ENCODE measurements around the gene PLPPR4. TPM values are rescaled to one million over a fixed set of nuclear protein-coding genes. Genes with fewer than 3 reads are reported as not detected.

Gene PLPPR4
- total RNA-seq, 1 experiment from 2014 or later, result not detected

- ChIA-PET POLR2A (ENCODE audit: low non-redundant PET) (no interaction called here), CTCF (no interaction called here)
- Histone ChIP-seq H3K9me3 (ENCODE audit: low read depth, low read length, poor library complexity, severe bottlenecking) (no peaks in the 10 kb centered on the region), H3K27ac (ENCODE audit: low read depth, low read length, poor library complexity, severe bottlenecking) (no peak overlapping the region), H3K36me3 (ENCODE audit: insufficient read depth, low read length, poor library complexity, severe bottlenecking) (no peaks in the 10 kb centered on the region), H3K4me3 (ENCODE audit: low read depth, low read length, poor library complexity, severe bottlenecking) (no peak overlapping the region), H3K27me3 (replicated peaks; ENCODE audit: insufficient read depth, low read depth, low read length, poor library complexity) (peaks cover 6% of the 10 kb centered on the region), H3K4me1 (ENCODE audit: insufficient read depth, low read length, poor library complexity, severe bottlenecking) (no peaks in the 10 kb centered on the region)
- intact Hi-C loops (cut with micrococcal nuclease; ENCODE audit: unreplicated experiment), result no loop called here
- TF ChIP-seq, protein P1, sequence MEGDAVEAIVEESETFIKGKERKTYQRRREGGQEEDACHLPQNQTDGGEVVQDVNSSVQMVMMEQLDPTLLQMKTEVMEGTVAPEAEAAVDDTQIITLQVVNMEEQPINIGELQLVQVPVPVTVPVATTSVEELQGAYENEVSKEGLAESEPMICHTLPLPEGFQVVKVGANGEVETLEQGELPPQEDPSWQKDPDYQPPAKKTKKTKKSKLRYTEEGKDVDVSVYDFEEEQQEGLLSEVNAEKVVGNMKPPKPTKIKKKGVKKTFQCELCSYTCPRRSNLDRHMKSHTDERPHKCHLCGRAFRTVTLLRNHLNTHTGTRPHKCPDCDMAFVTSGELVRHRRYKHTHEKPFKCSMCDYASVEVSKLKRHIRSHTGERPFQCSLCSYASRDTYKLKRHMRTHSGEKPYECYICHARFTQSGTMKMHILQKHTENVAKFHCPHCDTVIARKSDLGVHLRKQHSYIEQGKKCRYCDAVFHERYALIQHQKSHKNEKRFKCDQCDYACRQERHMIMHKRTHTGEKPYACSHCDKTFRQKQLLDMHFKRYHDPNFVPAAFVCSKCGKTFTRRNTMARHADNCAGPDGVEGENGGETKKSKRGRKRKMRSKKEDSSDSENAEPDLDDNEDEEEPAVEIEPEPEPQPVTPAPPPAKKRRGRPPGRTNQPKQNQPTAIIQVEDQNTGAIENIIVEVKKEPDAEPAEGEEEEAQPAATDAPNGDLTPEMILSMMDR (conservative IDR thresholded peaks at IDR 0.05; ENCODE audit: low read depth, low read length), result no peak
- no peak for TF ChIP-seq EZH2 (IDR thresholded peaks at IDR 0.05; ENCODE audit: borderline replicate concordance, low read depth, low read length, poor library complexity, severe bottlenecking)
- DNase-seq (ENCODE audit: low spot score), result no peak
- BruUV-seq (replicated peaks), result no TSS peak
These were observed 7.0 kb downstream of the PLPPR4 start for GRCh38 chr1:99271249-99271648.

GRCh38 chr1:99277066-99277465 is 12.8 kb downstream of the PLPPR4 start:
- BruUV-seq (replicated peaks), result no TSS peak
- ChIA-PET POLR2A (ENCODE audit: low non-redundant PET) (no interaction called here), CTCF (no interaction called here)
- H3K4me3 ChIP-seq (ENCODE audit: low read depth, low read length, poor library complexity, severe bottlenecking), result no peak overlapping the region
- no peak for DNase-seq (ENCODE audit: low spot score)
- no peaks in the 10 kb centered on the region for H3K36me3 ChIP-seq (ENCODE audit: insufficient read depth, low read length, poor library complexity, severe bottlenecking)
- H3K27ac ChIP-seq (ENCODE audit: low read depth, low read length, poor library complexity, severe bottlenecking), result no peak overlapping the region
- TF ChIP-seq, protein P1 (conservative IDR thresholded peaks at IDR 0.05; ENCODE audit: low read depth, low read length), result no peak
- TF ChIP-seq EZH2 (IDR thresholded peaks at IDR 0.05; ENCODE audit: borderline replicate concordance, low read depth, low read length, poor library complexity, severe bottlenecking), result no peak
- no peaks in the 10 kb centered on the region for H3K9me3 ChIP-seq (ENCODE audit: low read depth, low read length, poor library complexity, severe bottlenecking)
- H3K27me3 ChIP-seq (replicated peaks; ENCODE audit: insufficient read depth, low read depth, low read length, poor library complexity), result no peaks in the 10 kb centered on the region
- intact Hi-C loops (cut with micrococcal nuclease; ENCODE audit: unreplicated experiment), result no loop called here
- H3K4me1 ChIP-seq (ENCODE audit: insufficient read depth, low read length, poor library complexity, severe bottlenecking), result no peaks in the 10 kb centered on the region

GRCh38 chr1:99279525-99279924 is 15.2 kb downstream of the PLPPR4 start:
- intact Hi-C loops (cut with micrococcal nuclease; ENCODE audit: unreplicated experiment), result no loop called here
- Histone ChIP-seq H3K9me3 (ENCODE audit: low read depth, low read length, poor library complexity, severe bottlenecking) (no peaks in the 10 kb centered on the region), H3K4me1 (ENCODE audit: insufficient read depth, low read length, poor library complexity, severe bottlenecking) (no peaks in the 10 kb centered on the region), H3K36me3 (ENCODE audit: insufficient read depth, low read length, poor library complexity, severe bottlenecking) (no peaks in the 10 kb centered on the region), H3K27me3 (replicated peaks; ENCODE audit: insufficient read depth, low read depth, low read length, poor library complexity) (no peaks in the 10 kb centered on the region), H3K4me3 (ENCODE audit: low read depth, low read length, poor library complexity, severe bottlenecking) (no peak overlapping the region), H3K27ac (ENCODE audit: low read depth, low read length, poor library complexity, severe bottlenecking) (no peak overlapping the region)
- POLR2A ChIA-PET (ENCODE audit: low non-redundant PET), result no interaction called here
- DNase-seq (ENCODE audit: low spot score), result no peak
- CTCF ChIA-PET, result no interaction called here
- BruUV-seq (replicated peaks), result no TSS peak
- no peak for TF ChIP-seq EZH2 (IDR thresholded peaks at IDR 0.05; ENCODE audit: borderline replicate concordance, low read depth, low read length, poor library complexity, severe bottlenecking)
- TF ChIP-seq, protein P1 (conservative IDR thresholded peaks at IDR 0.05; ENCODE audit: low read depth, low read length), result no peak
